MCF 10A (cell line): ENCODE measurements around the gene ZSWIM6. TPM values are rescaled to one million over a fixed set of nuclear protein-coding genes. Genes with fewer than 3 reads are reported as not detected.
A peak's percentile ranks its signal among the peaks of the same experiment; 100 is the strongest.
"Not testable (repeated sequence)": the region's sequence is repeated elsewhere in the genome, so short reads cannot be mapped to it uniquely, and the experiment has no call there.

Experiments
- BruUV-seq: library from RNA; stranded (reverse); fragments of 400-500 nt; replicated peaks from 2 replicates; lab custom pipeline; 2021; lab: Mats Ljungman, UMichigan
- CTCF ChIA-PET: fragments of 300-600 bp; sonication (Branson Sonifier 250); formaldehyde crosslinking; extraction: SDS; loops from one replicate; lab custom pipeline; 2021; ENCODE audit warnings: antibody characterized with exemption, inconsistent platforms; lab: Yijun Ruan, JAX
- POLR2A ChIA-PET: fragments of 300-600, 350-650 bp; sonication (Branson Sonifier 250); formaldehyde crosslinking; extraction: SDS; loops from one replicate; lab custom pipeline; 2020; ENCODE audit warnings: antibody characterized with exemption, inconsistent platforms; lab: Yijun Ruan, JAX
- DNase-seq: peaks from one replicate; pipeline ENCODE4 v3.0.0-alpha.2; 2018; ENCODE audit not compliant: unreplicated experiment
- H3K27ac Mint-ChIP-seq: one replicate; pipeline ENCODE4 v1.8.0; 2022; ENCODE audit warnings: mild to moderate bottlenecking, low read depth, mixed read lengths; ENCODE audit not compliant: unreplicated experiment
- H3K27me3 Mint-ChIP-seq: one replicate; pipeline ENCODE4 v1.8.0; 2022; ENCODE audit warnings: mixed read lengths; ENCODE audit not compliant: insufficient read depth, unreplicated experiment
- H3K36me3 Mint-ChIP-seq: one replicate; pipeline ENCODE4 v1.8.0; 2022; ENCODE audit warnings: mild to moderate bottlenecking, moderate library complexity, mixed read lengths; ENCODE audit not compliant: insufficient read depth, unreplicated experiment
- H3K4me1 Mint-ChIP-seq: one replicate; pipeline ENCODE4 v1.8.0; 2022; ENCODE audit warnings: mixed read lengths; ENCODE audit not compliant: insufficient read depth, unreplicated experiment
- H3K4me3 Mint-ChIP-seq: one replicate; pipeline ENCODE4 v1.8.0; 2022; ENCODE audit warnings: mild to moderate bottlenecking, moderate library complexity, mixed read lengths; ENCODE audit not compliant: unreplicated experiment
- H3K9me3 Mint-ChIP-seq: one replicate; pipeline ENCODE4 v1.8.0; 2022; ENCODE audit warnings: mixed read lengths; ENCODE audit not compliant: unreplicated experiment
- CTCF ChIP-seq: fragments of 200-600 bp; IDR thresholded peaks from one replicate; pipeline ENCODE4 v1.8.0; 2022; ENCODE audit warnings: antibody characterized with exemption, mild to moderate bottlenecking; ENCODE audit not compliant: unreplicated experiment
- intact Hi-C: fragments of 100-400 bp; cut with micrococcal nuclease; formaldehyde crosslinking; loops from 2 replicates; pipeline ENCODE4 v1.14.1; 2022
- total RNA-seq: library from RNA; stranded (reverse); gene quantifications from 2 replicates; pipeline ENCODE4 v1.2.3, GENCODE V29; 2022

ZSWIM6 gene
- total RNA-seq, 1 experiment from 2014 or later: 12.0 TPM

- no peak overlapping the region for H3K27ac Mint-ChIP-seq
- ChIA-PET CTCF (interaction anchor here (0.6 to 2.2 kb wide), 8 partner anchors 13 to 865 kb away, joined by 3 to 7 read pairs (median 3); no protein-coding TSS in a partner anchor), POLR2A (interaction anchor here (0.6 to 0.7 kb wide), 3 partner anchors 32 to 620 kb away, joined by 3 to 4 read pairs (median 3); no protein-coding TSS in a partner anchor)
- peaks cover 16% of the 10 kb centered on the region for H3K4me1 Mint-ChIP-seq
- H3K36me3 Mint-ChIP-seq: peaks cover 5% of the 10 kb centered on the region
- H3K9me3 Mint-ChIP-seq: no peaks in the 10 kb centered on the region
- no peaks in the 10 kb centered on the region for H3K27me3 Mint-ChIP-seq
- intact Hi-C loops: no loop called here
- no peak for DNase-seq
- no peak overlapping the region for H3K4me3 Mint-ChIP-seq
- BruUV-seq: no TSS peak
- TF ChIP-seq CTCF: no peak
Observed at GRCh38 chr5:61402970-61403900, 71.2 kb downstream of the ZSWIM6 start.

- ChIA-PET POLR2A (interaction anchor here (0.6 kb wide), 1 partner anchor 75 kb away, joined by 3 read pairs; no protein-coding TSS in a partner anchor), CTCF (no interaction called here)
- Mint-ChIP-seq H3K4me3 (no peak overlapping the region), H3K9me3 (no peaks in the 10 kb centered on the region), H3K27me3 (no peaks in the 10 kb centered on the region), H3K27ac (no peak overlapping the region), H3K4me1 (peaks cover 35% of the 10 kb centered on the region), H3K36me3 (peaks cover 5% of the 10 kb centered on the region)
- no peak for DNase-seq
- no peak for TF ChIP-seq CTCF
- intact Hi-C loops: loop anchor here (5.0 kb wide), 1 partner anchor 243 kb away; the partner anchor contains the start of gene SMIM15
- no TSS peak for BruUV-seq
Observed at GRCh38 chr5:61405511-61406295, 73.6 kb downstream of the ZSWIM6 start.

- BruUV-seq, DNase-seq, H3K27ac Mint-ChIP-seq, H3K36me3 Mint-ChIP-seq, H3K4me3 Mint-ChIP-seq, H3K9me3 Mint-ChIP-seq, H3K27me3 Mint-ChIP-seq, POLR2A ChIA-PET: not testable (repeated sequence)
- intact Hi-C loops: loop anchor here (5.0 kb wide), 1 partner anchor 244 kb away; the partner anchor contains the start of gene SMIM15
- CTCF ChIA-PET: interaction anchor here (0.6 kb wide), 1 partner anchor 240 kb away, joined by 3 read pairs; no protein-coding TSS in a partner anchor
- peaks cover 37% of the 10 kb centered on the region for H3K4me1 Mint-ChIP-seq
Observed at GRCh38 chr5:61406497-61406896, 74.4 kb downstream of the ZSWIM6 start.

GRCh38 chr5:61407706-61408270 is 75.7 kb downstream of the ZSWIM6 start:
- peak overlapping the region; percentile 71 for H3K4me3 Mint-ChIP-seq
- TF ChIP-seq CTCF: no peak
- no TSS peak for BruUV-seq
- DNase-seq: peak; percentile 20
- peaks cover 29% of the 10 kb centered on the region for H3K4me1 Mint-ChIP-seq
- CTCF ChIA-PET: interaction anchor here (0.6 to 0.9 kb wide), 4 partner anchors 44 to 355 kb away, joined by 3 to 4 read pairs (median 3); no protein-coding TSS in a partner anchor
- no peaks in the 10 kb centered on the region for H3K27me3 Mint-ChIP-seq
- no peak overlapping the region for H3K27ac Mint-ChIP-seq
- no peaks in the 10 kb centered on the region for H3K9me3 Mint-ChIP-seq
- POLR2A ChIA-PET: interaction anchor here (0.8 to 3.0 kb wide), 11 partner anchors 8 to 463 kb away, joined by 3 to 14 read pairs (median 3); partner anchors contain the start of gene ERCC8
- intact Hi-C loops: loop anchor here (1.0 to 5.0 kb wide), 2 partner anchors 75 to 245 kb away; partner anchors contain the start of genes SMIM15 and ZSWIM6
- peaks cover 5% of the 10 kb centered on the region for H3K36me3 Mint-ChIP-seq
